OCI-LY3 (cell line): ENCODE data around the gene ADCY9.
"Not testable (repeated sequence)": the region's sequence is repeated elsewhere in the genome, so short reads cannot be mapped to it uniquely, and the experiment has no call there.

Experiments used
- H2AFZ ChIP-seq: fragments of 200-600, 300-600 bp; shearing (Covaris generic); 2 replicates; pipeline ENCODE4 v1.6.0; 2014; ENCODE audit warnings: antibody characterized with exemption, low read depth, low read length
- H3K27ac ChIP-seq: fragments of 200-600, 300-600 bp; sonication (generic); 2 replicates; pipeline ENCODE4 v1.5.1; 2014; ENCODE audit warnings: mild to moderate bottlenecking, low read length, moderate library complexity, mixed read lengths
- H3K27me3 ChIP-seq: fragments of 200-600, 300-600 bp; sonication (generic); 2 replicates; pipeline ENCODE4 v1.6.1; 2014; ENCODE audit warnings: low read depth, low read length, mixed read lengths
- H3K36me3 ChIP-seq: fragments of 200-600, 300-600 bp; sonication (generic); replicated peaks from 2 replicates; pipeline ENCODE3; 2014; ENCODE audit warnings: low read depth, low read length, mixed read lengths
- H3K4me1 ChIP-seq: fragments of 300-600, 200-600 bp; sonication (generic); 2 replicates; pipeline ENCODE4 v1.6.1; 2014; ENCODE audit warnings: low read length, mixed read lengths
- H3K4me2 ChIP-seq: fragments of 200-600, 300-600 bp; sonication (generic); 2 replicates; pipeline ENCODE4 v1.6.1; 2014; ENCODE audit warnings: low read length, mixed read lengths
- H3K4me3 ChIP-seq: fragments of 300-600, 200-600 bp; sonication (generic); 2 replicates; pipeline ENCODE4 v1.5.1; 2014; ENCODE audit warnings: antibody characterized with exemption, mild to moderate bottlenecking, low read length, moderate library complexity
- H3K79me2 ChIP-seq: fragments of 300-600, 200-600 bp; shearing (Covaris generic); 2 replicates; pipeline ENCODE4 v1.6.1; 2014; ENCODE audit warnings: mild to moderate bottlenecking, low read length, mixed read lengths
- H3K9ac ChIP-seq: fragments of 300-600, 200-600 bp; shearing (Covaris generic); 2 replicates; pipeline ENCODE4 v1.6.0; 2014; ENCODE audit warnings: mild to moderate bottlenecking, low read length, moderate library complexity
- H3K9me3 ChIP-seq: fragments of 200-600, 300-600 bp; shearing (Covaris generic); 2 replicates; pipeline ENCODE4 v1.6.1; 2014; ENCODE audit warnings: low read length, mixed read lengths; ENCODE audit not compliant: insufficient read depth
- H4K20me1 ChIP-seq: fragments of 200-600, 300-600 bp; sonication (generic); 2 replicates; pipeline ENCODE4 v1.6.1; 2016; ENCODE audit warnings: low read length, mixed read lengths; ENCODE audit not compliant: insufficient read depth
- CTCF ChIP-seq: fragments of 200-600, 300-600 bp; sonication (generic); IDR thresholded peaks from 2 replicates; pipeline ENCODE4 v1.5.1; 2014; ENCODE audit warnings: antibody characterized with exemption, low read length, low read depth
- EZH2phosphoT487 ChIP-seq: fragments of 200-600 bp; shearing (Covaris generic); IDR thresholded peaks from 2 replicates; pipeline ENCODE4 v1.6.1; 2018; ENCODE audit warnings: antibody characterized with exemption, mixed run types, low read depth

ADCY9 gene

GRCh38 chr16:3934491-3935181 is 181.6 kb downstream of the ADCY9 start:
- TF ChIP-seq EZH2phosphoT487 = no peak
- no peak overlapping the region for H2AFZ ChIP-seq
- H4K20me1 ChIP-seq = no peaks in the 10 kb centered on the region
- no peak overlapping the region for H3K9ac ChIP-seq
- H3K27me3 ChIP-seq = no peaks in the 10 kb centered on the region
- H3K4me3 ChIP-seq = no peak overlapping the region
- H3K9me3 ChIP-seq = no peaks in the 10 kb centered on the region
- no peak overlapping the region for H3K4me2 ChIP-seq
- no peaks in the 10 kb centered on the region for H3K4me1 ChIP-seq
- no peak overlapping the region for H3K27ac ChIP-seq
- H3K36me3 ChIP-seq = no peaks in the 10 kb centered on the region
- no peaks in the 10 kb centered on the region for H3K79me2 ChIP-seq

DNA sequence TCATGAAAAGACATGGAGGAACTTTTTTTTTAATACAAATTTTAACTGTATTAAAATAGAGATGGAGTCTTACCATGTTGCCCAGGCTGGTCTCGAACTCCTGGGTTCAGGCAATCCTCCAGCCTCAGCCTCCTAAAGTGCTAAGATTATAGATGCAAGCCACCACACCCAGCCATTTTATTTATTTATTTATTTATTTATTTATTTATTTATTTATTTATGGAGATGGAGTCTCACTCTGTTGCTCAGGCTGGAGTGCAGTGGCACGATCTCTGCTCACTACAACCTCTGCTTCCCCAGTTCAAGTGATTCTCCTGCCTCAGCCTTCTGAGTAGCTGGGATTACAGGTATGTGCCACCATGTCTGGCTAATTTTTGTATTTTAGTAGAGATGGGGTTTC is 189.1 kb downstream of the ADCY9 start:
- H3K27ac ChIP-seq, H4K20me1 ChIP-seq, H3K9me3 ChIP-seq, H3K79me2 ChIP-seq, H3K36me3 ChIP-seq, H3K4me2 ChIP-seq, H3K4me1 ChIP-seq, H2AFZ ChIP-seq, H3K4me3 ChIP-seq, H3K9ac ChIP-seq, H3K27me3 ChIP-seq: not testable (repeated sequence)

DNA sequence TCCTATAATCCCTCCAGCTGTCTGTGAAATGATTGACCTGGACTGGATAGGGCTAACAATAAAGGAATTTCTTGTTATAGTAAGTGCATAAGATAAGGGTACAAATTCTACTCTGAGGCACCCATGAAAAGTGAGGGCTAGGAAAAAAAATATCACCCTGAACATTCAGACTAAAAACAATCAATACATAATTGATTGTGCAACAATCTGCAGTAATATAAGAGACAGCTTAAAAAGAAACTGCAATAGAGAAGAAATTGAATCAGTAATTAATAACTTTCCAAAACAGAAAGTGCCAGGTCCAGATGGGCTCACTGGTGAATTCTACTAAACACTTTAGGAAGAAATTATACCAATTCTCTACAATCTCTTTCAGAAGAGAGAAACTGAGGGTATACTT is 191.5 kb downstream of the ADCY9 start:
- Histone ChIP-seq H3K36me3 (no peaks in the 10 kb centered on the region), H3K79me2 (no peaks in the 10 kb centered on the region), H3K27me3 (0 out of 2 replicates have a peak, but pooled peaks cover 3% of the 10 kb centered on the region), H3K9ac (no peak overlapping the region), H3K9me3 (no peaks in the 10 kb centered on the region), H4K20me1 (no peaks in the 10 kb centered on the region), H3K4me1 (no peaks in the 10 kb centered on the region), H3K27ac (no peak overlapping the region), H3K4me2 (no peak overlapping the region), H3K4me3 (no peak overlapping the region), H2AFZ (no peak overlapping the region)
- TF ChIP-seq CTCF = no peak
- TF ChIP-seq EZH2phosphoT487 = no peak

DNA sequence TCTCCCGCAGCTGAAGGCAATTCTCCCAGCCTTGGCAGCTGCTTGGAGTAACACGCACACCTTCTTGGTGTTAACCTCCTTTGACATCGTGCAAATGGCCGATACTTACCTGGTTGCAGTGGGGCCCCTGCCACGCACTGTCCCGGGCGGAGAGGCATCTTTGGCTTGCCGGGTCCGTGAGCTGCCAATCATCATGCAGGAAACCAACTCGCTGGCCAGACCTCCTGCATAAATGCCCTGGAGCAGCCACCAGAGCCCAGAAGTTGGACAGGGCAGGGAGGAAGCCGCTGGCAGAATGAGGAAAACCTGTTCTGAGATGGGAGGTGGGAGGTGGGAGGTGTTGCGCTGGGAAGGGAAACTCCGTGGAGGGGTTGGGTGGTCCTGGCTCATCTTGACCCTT is 194.0 kb downstream of the ADCY9 start:
- Histone ChIP-seq H3K79me2 (no peaks in the 10 kb centered on the region), H3K36me3 (no peaks in the 10 kb centered on the region), H3K9me3 (no peaks in the 10 kb centered on the region), H3K4me2 (no peak overlapping the region), H3K27me3 (0 out of 2 replicates have a peak, but pooled peaks cover 3% of the 10 kb centered on the region), H3K27ac (no peak overlapping the region), H3K9ac (no peak overlapping the region), H2AFZ (no peak overlapping the region), H4K20me1 (no peaks in the 10 kb centered on the region), H3K4me3 (no peak overlapping the region), H3K4me1 (no peaks in the 10 kb centered on the region)
- TF ChIP-seq EZH2phosphoT487 (no peak), CTCF (no peak)

GRCh38 chr16:3920206-3920605 is 196.0 kb downstream of the ADCY9 start:
- TF ChIP-seq EZH2phosphoT487 = no peak
- no peaks in the 10 kb centered on the region for H3K27me3 ChIP-seq
- no peak overlapping the region for H2AFZ ChIP-seq
- no peak overlapping the region for H3K9ac ChIP-seq
- no peak overlapping the region for H3K27ac ChIP-seq
- H3K4me1 ChIP-seq = no peaks in the 10 kb centered on the region
- no peaks in the 10 kb centered on the region for H3K36me3 ChIP-seq
- no peak overlapping the region for H3K4me2 ChIP-seq
- no peaks in the 10 kb centered on the region for H3K79me2 ChIP-seq
- H4K20me1 ChIP-seq = no peaks in the 10 kb centered on the region
- H3K9me3 ChIP-seq = no peaks in the 10 kb centered on the region
- no peak overlapping the region for H3K4me3 ChIP-seq
